GM15510 (cell line): ENCODE data around the gene ZNF277.

Experiments
- POLR2A ChIP-seq: IDR thresholded peaks from 3 replicates; pipeline ENCODE4 v1.6.1; 2011; ENCODE audit warnings: borderline replicate concordance; ENCODE audit not compliant: insufficient read length; ENCODE audit errors: extremely low read depth

Gene ZNF277

DNA sequence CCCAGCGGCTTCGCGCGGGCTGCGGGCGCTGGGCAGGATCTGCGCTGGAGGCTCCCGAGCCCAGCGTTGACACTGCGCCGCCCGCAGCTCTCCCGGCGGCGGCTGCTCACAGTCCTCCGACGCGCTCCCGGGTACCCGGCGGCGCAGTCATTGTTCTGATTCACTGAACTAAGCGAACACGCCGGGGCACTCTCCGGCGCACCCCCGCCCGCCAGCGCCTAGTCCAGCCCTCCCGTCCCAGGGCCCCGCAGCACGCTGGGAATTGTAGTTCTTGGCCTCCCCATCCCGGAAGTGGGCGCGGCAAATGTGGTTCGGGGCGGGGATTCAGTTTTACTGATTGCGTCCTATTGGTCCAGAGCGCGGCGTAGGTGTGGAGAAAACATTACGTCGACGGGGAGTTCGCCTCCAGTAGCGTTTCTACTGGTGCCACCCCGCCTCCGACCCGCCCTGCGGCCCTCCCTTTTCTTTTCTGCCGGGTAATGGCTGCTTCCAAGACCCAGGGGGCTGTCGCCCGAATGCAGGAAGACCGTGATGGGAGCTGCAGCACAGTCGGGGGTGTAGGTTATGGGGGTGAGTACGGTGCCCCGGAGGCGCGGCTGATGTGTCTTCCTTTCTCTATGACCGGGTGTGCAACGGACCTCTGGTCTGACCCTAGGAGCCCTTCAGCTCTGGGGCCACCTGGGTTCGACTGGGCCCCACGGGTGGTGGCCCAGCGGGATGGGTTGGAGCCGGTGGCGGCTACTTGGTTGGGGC is at the start of gene ZNF277, which contains the start of gene DOCK4:
TSS of gene ZNF277 (plus strand) at position 458 of the 753 bp plus-strand sequence. CDS start at position 480, 22 bp downstream.
TSS of gene DOCK4 (minus strand) at position 162 of the 753 bp plus-strand sequence. CDS start 261 bp downstream, outside the sequence.
- TF ChIP-seq POLR2A = peak; percentile 48

GRCh38 chr7:112157072-112157471 is 49.4 kb upstream of the ZNF277 start:
- no peak for TF ChIP-seq POLR2A

DNA sequence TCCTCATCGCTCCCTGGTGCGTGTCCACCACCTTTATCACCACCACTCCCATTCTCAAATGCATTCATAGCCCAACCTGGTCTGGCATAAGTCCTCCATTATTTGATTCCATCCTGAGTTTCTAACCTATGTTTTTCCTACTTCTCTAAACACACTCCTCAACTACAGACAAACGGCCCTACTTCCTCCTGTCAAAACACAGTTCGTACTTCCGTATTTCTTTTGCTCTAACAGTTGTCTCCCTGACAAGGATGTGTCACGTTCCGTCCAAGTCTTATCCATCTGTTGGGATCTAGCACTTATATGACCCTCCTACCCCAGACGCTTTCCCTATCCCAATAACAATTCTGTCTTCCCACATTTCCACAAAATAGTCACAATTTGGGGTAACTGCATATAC is 47.1 kb upstream of the ZNF277 start:
- no peak for TF ChIP-seq POLR2A

GRCh38 chr7:112160130-112160770 is 46.2 kb upstream of the ZNF277 start:
- TF ChIP-seq POLR2A = no peak

- no peak for TF ChIP-seq POLR2A
Measured at GRCh38 chr7:112160771-112161150, 45.7 kb upstream of the ZNF277 start.

- TF ChIP-seq POLR2A = no peak
Measured at GRCh38 chr7:112161253-112162141, 45.0 kb upstream of the ZNF277 start.

GRCh38 chr7:112162142-112162766 is 44.2 kb upstream of the ZNF277 start:
- no peak for TF ChIP-seq POLR2A

DNA sequence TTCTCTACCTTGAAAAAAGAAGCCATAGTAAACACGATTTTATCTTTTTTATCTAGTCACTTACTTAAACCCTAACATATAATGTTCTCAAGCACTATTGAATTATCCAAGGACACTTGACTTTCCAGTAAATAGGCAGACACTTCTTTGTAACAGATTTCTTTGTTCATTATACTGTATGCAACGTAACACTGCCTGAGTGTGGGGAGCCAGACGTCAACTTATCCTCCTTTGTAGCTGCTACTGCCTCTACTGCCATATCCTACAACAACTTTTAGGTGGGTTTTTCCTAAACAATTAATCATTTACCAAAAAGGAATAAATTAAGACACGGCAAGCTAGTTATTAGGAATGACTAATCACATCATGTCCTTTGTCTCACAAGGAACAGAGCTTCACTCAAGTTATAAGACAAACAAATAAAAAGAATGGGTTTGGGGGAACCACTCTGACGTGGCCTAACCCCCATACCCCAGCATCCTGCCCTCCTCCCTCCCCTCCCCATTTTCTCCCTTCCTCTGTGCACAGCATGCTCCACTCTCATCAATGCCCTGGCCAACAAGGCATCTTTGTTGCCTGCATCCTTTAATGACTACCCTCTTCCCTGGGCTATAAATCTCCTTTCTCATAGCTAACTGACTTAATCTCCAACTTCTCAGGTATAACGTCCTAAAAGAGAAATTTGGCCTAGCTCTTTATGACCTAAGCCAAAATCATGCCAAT is 43.5 kb upstream of the ZNF277 start:
- no peak for TF ChIP-seq POLR2A

GRCh38 chr7:112167147-112167546 is 39.3 kb upstream of the ZNF277 start:
- no peak for TF ChIP-seq POLR2A

- TF ChIP-seq POLR2A = no peak
Measured at GRCh38 chr7:112168915-112169314, 37.6 kb upstream of the ZNF277 start.

DNA sequence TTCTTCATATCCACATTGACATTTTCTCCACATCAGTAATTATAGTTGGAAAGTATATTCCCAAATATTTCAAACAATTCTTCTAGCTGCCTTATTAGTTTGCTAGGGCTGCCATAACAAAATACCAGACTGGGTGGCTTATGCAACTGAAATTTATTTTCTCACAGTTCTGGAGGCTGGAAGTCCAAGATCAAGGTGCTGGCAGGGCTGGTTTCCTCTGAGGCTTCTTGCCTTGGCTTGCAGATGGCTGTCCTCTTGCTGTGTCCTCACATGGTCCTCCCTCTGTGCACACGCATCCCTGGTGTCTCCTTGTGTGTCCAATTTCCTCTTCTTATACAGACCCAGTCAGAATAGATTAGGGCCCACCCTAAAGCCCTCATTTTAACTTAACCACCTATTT is 34.8 kb upstream of the ZNF277 start:
- no peak for TF ChIP-seq POLR2A

DNA sequence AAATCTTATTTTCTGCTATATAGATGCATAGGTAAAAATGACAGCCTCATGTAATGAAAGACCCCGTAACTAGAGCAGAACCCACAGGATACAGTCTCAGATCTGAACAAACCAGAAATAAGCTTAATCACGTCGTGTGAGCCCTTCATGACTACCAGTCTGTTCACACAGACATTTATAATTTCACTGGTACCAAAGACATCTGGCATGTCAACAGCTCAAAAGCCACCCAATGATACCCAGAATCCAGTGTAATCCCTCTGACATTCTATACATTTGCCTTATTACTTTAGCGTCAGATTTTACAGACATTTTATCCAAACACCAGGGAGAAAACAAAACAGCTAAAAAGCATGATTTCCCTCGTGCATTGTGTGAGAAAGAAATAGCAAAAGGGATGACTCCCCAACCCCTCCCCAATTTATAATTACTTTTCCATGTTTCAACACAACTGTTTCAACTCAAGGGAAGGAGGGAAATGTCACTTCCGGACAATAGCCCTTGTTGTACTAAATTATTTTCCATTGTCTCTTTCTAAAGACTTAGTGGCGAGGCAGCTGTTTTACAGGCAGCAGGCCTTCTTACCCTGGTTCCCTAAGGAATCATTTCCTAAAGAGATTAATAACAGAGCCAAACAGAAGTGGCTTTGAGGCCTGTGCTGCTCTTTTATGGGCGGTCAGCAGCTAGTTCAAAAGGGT is 33.5 kb upstream of the ZNF277 start:
- no peak for TF ChIP-seq POLR2A

- no peak for TF ChIP-seq POLR2A
Measured at GRCh38 chr7:112173568-112173905, 33.0 kb upstream of the ZNF277 start.

GRCh38 chr7:112174192-112174591 is 32.3 kb upstream of the ZNF277 start:
- no peak for TF ChIP-seq POLR2A

DNA sequence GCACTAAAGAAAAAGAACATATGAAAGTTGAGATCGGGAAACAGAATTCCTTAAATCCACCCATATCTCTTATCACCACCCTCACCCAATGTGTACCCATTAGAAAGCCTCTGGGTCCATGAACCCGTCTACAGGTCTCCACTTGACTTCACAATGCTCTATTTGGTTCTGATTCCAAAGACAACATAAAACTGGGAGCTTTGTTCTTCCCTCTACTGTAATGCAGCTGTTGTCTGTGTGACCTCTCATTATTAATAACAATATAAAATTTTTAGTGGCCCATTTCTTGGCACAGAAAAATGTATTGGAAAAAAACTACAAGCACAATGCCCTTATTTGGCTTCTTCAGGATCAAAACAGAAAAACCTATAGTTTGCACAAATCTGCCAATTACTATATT is 30.3 kb upstream of the ZNF277 start:
- TF ChIP-seq POLR2A = no peak
